ENCODE data around the gene STX4.

- TF ChIP-seq CTCF (conservative IDR thresholded peaks at IDR 0.05) (no peak), EZH2 (IDR thresholded peaks at IDR 0.05; ENCODE audit: low read depth) (no peak)
These were observed 46.8 kb downstream of the STX4 start for GRCh38 chr16:31080035-31080629.
